GM18867 (cell line): ENCODE results near the gene SFXN4.
A peak's percentile ranks its signal among the peaks of the same experiment; 100 is the strongest.
"Not testable (repeated sequence)": the region's sequence is repeated elsewhere in the genome, so short reads cannot be mapped to it uniquely, and the experiment has no call there.

Experiments
- ATAC-seq: cut with Tn5 transposase; IDR thresholded peaks from one replicate; pipeline ENCODE4 v1.9.1; 2021; ENCODE audit warnings: mild to moderate bottlenecking, moderate library complexity; ENCODE audit not compliant: unreplicated experiment

SFXN4 gene

GRCh38 chr10:119190954-119191785 is 25.7 kb upstream of the SFXN4 start:
- no peak for ATAC-seq

- ATAC-seq = no peak
These were observed 24.8 kb upstream of the SFXN4 start for GRCh38 chr10:119190353-119190752.

GRCh38 chr10:119189811-119190282 is 24.3 kb upstream of the SFXN4 start:
- no peak for ATAC-seq

GRCh38 chr10:119183664-119184412 is 18.3 kb upstream of the SFXN4 start:
- no peak for ATAC-seq

GRCh38 chr10:119180850-119181400 is 15.4 kb upstream of the SFXN4 start:
- not testable (repeated sequence) for ATAC-seq

GRCh38 chr10:119178372-119179119 is 13.0 kb upstream of the SFXN4 start, which contains the start of gene PRDX3:
Gene PRDX3 (minus strand): TSS chr10:119178812. CDS start chr10:119178790, 22 bp downstream.
- peak; percentile 90 for ATAC-seq

- no peak for ATAC-seq
These were observed 12.3 kb upstream of the SFXN4 start for GRCh38 chr10:119177708-119178371.

- no peak for ATAC-seq
These were observed 10.7 kb upstream of the SFXN4 start for GRCh38 chr10:119176166-119176565.

GRCh38 chr10:119174109-119174508 is 8.6 kb upstream of the SFXN4 start:
- ATAC-seq = no peak

GRCh38 chr10:119167041-119167440 is 1.5 kb upstream of the SFXN4 start:
- ATAC-seq = no peak

GRCh38 chr10:119166564-119166963 is 1.1 kb upstream of the SFXN4 start:
- no peak for ATAC-seq

GRCh38 chr10:119166118-119166500 is 595 bp upstream of the SFXN4 start:
- ATAC-seq = no peak

GRCh38 chr10:119162452-119163092 is 2.9 kb downstream of the SFXN4 start:
- no peak for ATAC-seq

- no peak for ATAC-seq
These were observed 3.6 kb downstream of the SFXN4 start for GRCh38 chr10:119161680-119162451.

- ATAC-seq = no peak
These were observed 6.2 kb downstream of the SFXN4 start for GRCh38 chr10:119159332-119159731.

GRCh38 chr10:119153661-119154060 is 11.9 kb downstream of the SFXN4 start:
- no peak for ATAC-seq

- no peak for ATAC-seq
These were observed 12.5 kb downstream of the SFXN4 start for GRCh38 chr10:119153041-119153440.

GRCh38 chr10:119151601-119152000 is 13.9 kb downstream of the SFXN4 start:
- not testable (repeated sequence) for ATAC-seq

GRCh38 chr10:119149729-119150128 is 15.8 kb downstream of the SFXN4 start:
- ATAC-seq = no peak
